Measurements from ENCODE around the gene AP1B1. TPM values are rescaled to one million over a fixed set of nuclear protein-coding genes. Genes with fewer than 3 reads are reported as not detected.

Gene AP1B1
- total and polyA plus RNA-seq, 11 donors, result 18.1 to 74.8 (median 33.8) TPM

DNA sequence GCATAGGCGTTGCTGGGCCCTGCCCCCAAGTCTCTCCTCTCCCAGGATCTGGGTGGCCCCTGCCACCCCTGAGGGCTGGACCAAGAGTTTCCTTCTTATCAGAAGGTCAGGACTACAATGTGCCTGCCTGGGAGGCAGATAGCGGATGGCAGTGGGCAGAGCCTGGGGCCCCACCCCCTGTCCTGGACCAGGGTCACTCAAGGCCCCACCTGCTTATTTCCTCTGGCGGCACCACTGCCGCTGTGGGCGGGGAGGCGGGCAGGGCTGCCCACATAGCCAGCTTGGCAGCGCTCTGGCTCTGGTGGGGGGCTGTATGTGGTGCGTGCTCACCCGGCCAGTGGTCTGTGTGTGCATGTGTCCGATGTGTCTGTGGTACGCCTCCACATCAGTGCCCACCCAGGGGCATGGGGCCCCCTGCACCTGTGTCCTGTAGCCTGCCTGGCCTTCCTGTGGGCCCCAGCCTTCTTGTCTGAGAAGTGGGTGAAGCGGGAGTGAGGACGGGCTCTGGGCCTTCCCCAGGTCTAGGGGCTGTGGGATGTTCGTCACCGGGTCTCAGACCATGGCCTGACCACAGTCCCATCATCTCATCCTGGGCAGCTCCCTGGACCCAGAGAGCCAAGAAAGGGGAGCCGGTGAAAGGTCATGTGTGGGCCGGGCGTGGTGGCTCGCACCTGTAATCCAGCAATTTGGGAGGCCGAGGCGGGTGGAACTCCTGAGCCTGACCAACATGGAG, 78.9 kb downstream of the AP1B1 start:
- Histone ChIP-seq H3K9me3 (no peaks in the 10 kb centered on the region), H3K4me3 (peak overlapping the region in 10 of 12 donors; percentile 63 to 98 (median 88)), H3K36me3 (peaks cover 0 to 13% (median 0%) of the 10 kb centered on the region in 9 donors), H3K4me1 (peaks cover 9 to 81% (median 64%) of the 10 kb centered on the region in 12 donors), H3K27me3 (peaks cover 4 to 16% (median 10%) of the 10 kb centered on the region in 9 donors), H3K27ac (peak overlapping the region; percentile 34 to 95 (median 89))
- intact Hi-C loops (cut with DNase I), result loop anchor here in 7 of 10 donors (5.0 kb wide), 5 partner anchors 33 to 1013 kb away; partner anchors contain the start of genes EWSR1 (in 1 of the 7) and RHBDD3 (in 1 of the 7)
- 56 to 69% (median 66%) methylated on average over 11 to 21 of the region's 21 CpGs for WGBS, 4 donors
- ATAC-seq (peak; percentile 33 to 63 (median 52)), DNase-seq (peak; percentile 75 to 88 (median 81))
- TF ChIP-seq POLR2A (IDR thresholded peaks at IDR 0.05), result no peak
- TF ChIP-seq, protein P1, sequence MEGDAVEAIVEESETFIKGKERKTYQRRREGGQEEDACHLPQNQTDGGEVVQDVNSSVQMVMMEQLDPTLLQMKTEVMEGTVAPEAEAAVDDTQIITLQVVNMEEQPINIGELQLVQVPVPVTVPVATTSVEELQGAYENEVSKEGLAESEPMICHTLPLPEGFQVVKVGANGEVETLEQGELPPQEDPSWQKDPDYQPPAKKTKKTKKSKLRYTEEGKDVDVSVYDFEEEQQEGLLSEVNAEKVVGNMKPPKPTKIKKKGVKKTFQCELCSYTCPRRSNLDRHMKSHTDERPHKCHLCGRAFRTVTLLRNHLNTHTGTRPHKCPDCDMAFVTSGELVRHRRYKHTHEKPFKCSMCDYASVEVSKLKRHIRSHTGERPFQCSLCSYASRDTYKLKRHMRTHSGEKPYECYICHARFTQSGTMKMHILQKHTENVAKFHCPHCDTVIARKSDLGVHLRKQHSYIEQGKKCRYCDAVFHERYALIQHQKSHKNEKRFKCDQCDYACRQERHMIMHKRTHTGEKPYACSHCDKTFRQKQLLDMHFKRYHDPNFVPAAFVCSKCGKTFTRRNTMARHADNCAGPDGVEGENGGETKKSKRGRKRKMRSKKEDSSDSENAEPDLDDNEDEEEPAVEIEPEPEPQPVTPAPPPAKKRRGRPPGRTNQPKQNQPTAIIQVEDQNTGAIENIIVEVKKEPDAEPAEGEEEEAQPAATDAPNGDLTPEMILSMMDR (IDR thresholded peaks at IDR 0.05), result no peak

DNA sequence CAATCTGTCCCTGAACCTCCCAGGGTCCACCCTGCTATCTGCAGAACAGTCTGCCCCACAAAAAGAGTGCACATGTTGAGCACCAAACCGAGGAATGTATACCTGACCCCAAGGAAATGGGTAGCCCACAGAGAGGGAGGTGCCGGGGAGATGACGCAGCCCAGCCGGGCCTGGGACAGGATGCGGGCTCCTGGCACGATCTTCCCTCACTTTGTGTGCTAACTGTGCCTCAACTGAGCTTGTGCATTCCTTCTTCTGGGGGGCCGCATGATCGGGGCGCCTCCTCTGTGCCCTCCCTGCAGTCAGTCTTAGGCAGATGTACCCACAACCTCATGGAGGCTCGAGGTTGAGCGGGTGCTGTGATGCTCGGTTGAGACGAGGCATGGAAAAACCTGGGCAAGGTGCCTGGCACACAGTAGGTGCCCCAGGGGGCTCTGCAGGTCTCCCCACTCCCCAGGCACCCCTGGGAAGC, 79.5 kb downstream of the AP1B1 start:
- DNase-seq, result peak in 1 of 5 donors; percentile 67
- Histone ChIP-seq H3K9me3 (no peaks in the 10 kb centered on the region), H3K4me3 (peak overlapping the region; percentile 4 to 98 (median 84)), H3K4me1 (peaks cover 9 to 75% (median 59%) of the 10 kb centered on the region in 12 donors), H3K27ac (peak overlapping the region; percentile 86 to 95 (median 89)), H3K27me3 (peaks cover 0 to 9% (median 4%) of the 10 kb centered on the region in 9 donors), H3K36me3 (peaks cover 0 to 13% (median 0%) of the 10 kb centered on the region in 9 donors)
- no peak for ATAC-seq
- 35 to 47% (median 40%) methylated on average over 12 to 13 of the region's 13 CpGs for WGBS, 4 donors
- intact Hi-C loops (cut with DNase I), result loop anchor here in 7 of 10 donors (5.0 kb wide), 5 partner anchors 33 to 1013 kb away; partner anchors contain the start of genes EWSR1 (in 1 of the 7) and RHBDD3 (in 1 of the 7)
- TF ChIP-seq POLR2A (IDR thresholded peaks at IDR 0.05), result no peak
- TF ChIP-seq, protein P1 (IDR thresholded peaks at IDR 0.05), result no peak

DNA sequence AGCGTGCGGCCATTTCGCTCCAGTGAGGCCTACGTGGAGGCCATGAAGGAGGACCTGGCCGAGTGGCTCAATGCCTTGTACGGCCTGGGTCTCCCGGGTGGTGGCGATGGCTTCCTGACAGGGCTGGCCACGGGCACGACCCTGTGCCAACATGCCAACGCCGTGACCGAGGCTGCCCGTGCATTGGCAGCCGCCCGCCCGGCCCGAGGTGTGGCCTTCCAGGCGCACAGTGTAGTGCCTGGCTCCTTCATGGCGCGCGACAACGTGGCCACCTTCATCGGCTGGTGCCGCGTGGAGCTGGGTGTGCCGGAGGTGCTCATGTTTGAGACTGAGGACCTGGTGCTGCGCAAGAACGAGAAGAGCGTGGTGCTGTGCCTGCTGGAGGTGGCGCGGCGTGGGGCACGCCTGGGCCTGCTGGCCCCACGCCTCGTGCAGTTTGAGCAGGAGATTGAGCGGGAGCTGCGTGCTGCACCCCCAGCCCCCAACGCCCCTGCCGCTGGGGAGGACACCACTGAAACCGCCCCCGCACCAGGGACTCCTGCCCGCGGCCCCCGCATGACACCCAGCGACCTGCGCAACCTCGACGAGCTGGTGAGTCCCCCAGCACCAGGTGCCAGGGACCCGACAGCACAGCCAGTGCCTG, 80.1 kb downstream of the AP1B1 start:
- peaks cover 0 to 3% (median 0%) of the 10 kb centered on the region in 9 donors for H3K27me3 ChIP-seq
- no peak for TF ChIP-seq POLR2A (IDR thresholded peaks at IDR 0.05)
- TF ChIP-seq, protein P1 (IDR thresholded peaks at IDR 0.05), result no peak
- H3K4me1 ChIP-seq, result peaks cover 9 to 72% (median 54%) of the 10 kb centered on the region in 12 donors
- ATAC-seq (no peak), DNase-seq (peak in 3 of 5 donors; percentile 52 to 77 (median 59))
- peak overlapping the region; percentile 86 to 95 (median 89) for H3K27ac ChIP-seq
- intact Hi-C loops (cut with DNase I), result loop anchor here in 7 of 10 donors (5.0 kb wide), 5 partner anchors 34 to 1014 kb away; partner anchors contain the start of genes EWSR1 (in 1 of the 7) and RHBDD3 (in 1 of the 7)
- 48 to 83% (median 71%) methylated on average over 27 to 50 of the region's 50 CpGs for WGBS, 4 donors
- no peaks in the 10 kb centered on the region for H3K9me3 ChIP-seq
- peaks cover 0 to 13% (median 0%) of the 10 kb centered on the region in 9 donors for H3K36me3 ChIP-seq
- peak overlapping the region; percentile 63 to 98 (median 85) for H3K4me3 ChIP-seq

Measured in heart left ventricle (tissue), 16 donors.